HG03175 (cell line): Measurements from ENCODE around the gene RREB1.
"Not testable (repeated sequence)": the region's sequence is repeated elsewhere in the genome, so short reads cannot be mapped to it uniquely, and the experiment has no call there.

Experiments
- ATAC-seq: cut with Tn5 transposase; IDR thresholded peaks from one replicate; pipeline ENCODE4 v1.9.1; 2021; ENCODE audit warnings: mild to moderate bottlenecking, moderate library complexity; ENCODE audit not compliant: unreplicated experiment

The RREB1 gene

GRCh38 chr6:7143476-7143974 lies 35.8 kb downstream of the RREB1 start:
- ATAC-seq: no peak

- ATAC-seq: no peak
Measured at GRCh38 chr6:7144872-7145584, 37.3 kb downstream of the RREB1 start.

GRCh38 chr6:7145585-7145884 lies 37.8 kb downstream of the RREB1 start:
- no peak for ATAC-seq

- peak; percentile 63 for ATAC-seq
Measured at GRCh38 chr6:7145885-7146828, 38.4 kb downstream of the RREB1 start.

GRCh38 chr6:7147051-7147671 lies 39.4 kb downstream of the RREB1 start:
- no peak for ATAC-seq

- no peak for ATAC-seq
Measured at GRCh38 chr6:7148100-7148822, 40.5 kb downstream of the RREB1 start.

- no peak for ATAC-seq
Measured at GRCh38 chr6:7150381-7151064, 42.8 kb downstream of the RREB1 start.

- no peak for ATAC-seq
Measured at GRCh38 chr6:7151381-7151780, 43.6 kb downstream of the RREB1 start.

- no peak for ATAC-seq
Measured at GRCh38 chr6:7152462-7152861, 44.7 kb downstream of the RREB1 start.

GRCh38 chr6:7153789-7154188 lies 46.0 kb downstream of the RREB1 start:
- no peak for ATAC-seq

GRCh38 chr6:7154341-7155139 lies 46.8 kb downstream of the RREB1 start:
- ATAC-seq: peak; percentile 78

- peak; percentile 25 for ATAC-seq
Measured at GRCh38 chr6:7155871-7156579, 48.3 kb downstream of the RREB1 start.

GRCh38 chr6:7156643-7157278 lies 49.0 kb downstream of the RREB1 start:
- ATAC-seq: no peak

- ATAC-seq: not testable (repeated sequence)
Measured at GRCh38 chr6:7157307-7157706, 49.5 kb downstream of the RREB1 start.

- ATAC-seq: no peak
Measured at GRCh38 chr6:7157752-7158616, 50.2 kb downstream of the RREB1 start.

GRCh38 chr6:7159790-7160525 lies 52.2 kb downstream of the RREB1 start:
- no peak for ATAC-seq

- ATAC-seq: no peak
Measured at GRCh38 chr6:7161253-7161623, 53.5 kb downstream of the RREB1 start.
